Measurements from ENCODE around the gene ANKS6. TPM values are rescaled to one million over a fixed set of nuclear protein-coding genes. Genes with fewer than 3 reads are reported as not detected.

Gene ANKS6
- 4.4 and 14.2 TPM in 2 replicates for total RNA-seq (2014; rRNA removed; shearing (Covaris generic))

DNA sequence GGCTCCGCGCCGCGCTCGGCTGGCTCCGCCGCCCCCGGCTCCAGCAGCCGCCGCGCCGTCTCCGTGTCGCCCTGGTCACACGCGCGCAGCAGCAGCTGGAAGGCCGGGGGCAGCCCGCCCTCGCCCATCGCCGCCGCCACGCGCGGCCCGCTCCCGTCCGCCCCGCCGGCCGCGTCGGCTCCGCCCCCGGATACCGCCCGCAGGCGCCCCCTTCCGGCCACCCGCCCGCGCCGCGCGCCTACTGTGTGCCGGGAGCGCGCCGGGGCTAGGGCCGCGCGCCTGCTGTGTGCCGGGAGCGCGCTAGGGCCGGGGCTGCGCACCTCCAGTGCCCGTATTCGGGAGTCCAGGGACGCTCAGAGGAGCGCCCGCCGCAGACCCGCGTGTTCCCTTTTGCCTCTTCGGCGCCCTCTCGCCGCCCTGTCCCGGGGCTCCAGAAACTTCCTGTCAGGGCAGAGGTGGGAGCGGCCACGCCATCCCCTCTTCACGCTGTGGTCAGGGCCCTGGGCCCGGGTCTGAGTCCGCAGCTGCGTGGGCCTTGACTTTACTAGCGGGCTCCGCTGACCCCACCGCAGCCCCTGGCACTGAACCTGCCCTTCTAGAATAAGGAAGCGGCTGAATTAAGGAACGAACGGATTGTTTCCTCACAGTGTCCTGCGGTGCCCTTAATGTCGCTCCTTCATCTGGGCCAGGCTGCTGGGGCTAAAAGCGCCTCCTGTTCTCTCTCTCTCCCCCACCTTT is at the start of gene ANKS6:
ANKS6 (minus strand) TSS at position 192 of the 738 bp plus-strand sequence; CDS start at position 128, 64 bp downstream.
- DNase-seq (ENCODE audit: low read depth) = peak; percentile 62

GRCh38 chr9:98846081-98846480 is 49.7 kb upstream of the ANKS6 start:
- no peak for DNase-seq (ENCODE audit: low read depth)

DNA sequence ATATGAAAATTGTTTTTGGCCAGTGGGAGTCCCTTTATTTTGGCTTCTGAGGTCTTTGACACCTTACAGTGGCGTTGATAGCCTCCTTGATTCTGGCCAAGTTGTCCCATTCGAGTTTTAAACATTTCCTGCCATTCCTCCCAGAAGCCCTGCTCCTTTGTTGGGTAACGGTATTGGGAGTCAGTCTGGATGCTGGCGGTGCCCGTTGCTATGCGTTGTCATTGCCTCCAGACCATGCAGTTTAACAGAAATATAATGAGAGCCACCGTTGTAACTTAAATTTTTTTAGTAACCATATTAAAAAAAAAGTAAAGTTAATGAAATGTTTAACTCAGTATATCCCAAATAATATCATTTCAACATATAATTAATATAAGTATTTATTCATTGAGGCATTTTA is 46.2 kb upstream of the ANKS6 start:
- no peak for DNase-seq (ENCODE audit: low read depth)

DNA sequence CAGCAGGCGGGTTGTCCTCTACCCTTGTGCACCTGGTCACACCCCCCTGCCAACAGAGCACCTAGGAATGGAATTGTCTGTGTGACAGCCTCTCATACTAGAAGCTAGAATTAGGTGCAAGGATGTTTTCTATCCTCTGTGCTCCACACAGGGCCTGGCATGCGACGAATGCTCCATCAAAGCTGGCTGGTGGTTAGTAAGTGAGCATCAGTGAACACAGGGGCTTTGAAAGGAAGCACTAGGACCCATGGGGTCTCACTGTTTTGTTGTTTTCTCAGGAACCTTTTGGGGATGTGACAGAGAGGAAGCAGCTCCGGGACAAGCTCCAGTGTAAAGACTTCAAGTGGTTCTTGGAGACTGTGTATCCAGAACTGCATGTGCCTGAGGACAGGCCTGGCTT is 43.4 kb upstream of the ANKS6 start:
- DNase-seq (ENCODE audit: low read depth) = no peak

DNA sequence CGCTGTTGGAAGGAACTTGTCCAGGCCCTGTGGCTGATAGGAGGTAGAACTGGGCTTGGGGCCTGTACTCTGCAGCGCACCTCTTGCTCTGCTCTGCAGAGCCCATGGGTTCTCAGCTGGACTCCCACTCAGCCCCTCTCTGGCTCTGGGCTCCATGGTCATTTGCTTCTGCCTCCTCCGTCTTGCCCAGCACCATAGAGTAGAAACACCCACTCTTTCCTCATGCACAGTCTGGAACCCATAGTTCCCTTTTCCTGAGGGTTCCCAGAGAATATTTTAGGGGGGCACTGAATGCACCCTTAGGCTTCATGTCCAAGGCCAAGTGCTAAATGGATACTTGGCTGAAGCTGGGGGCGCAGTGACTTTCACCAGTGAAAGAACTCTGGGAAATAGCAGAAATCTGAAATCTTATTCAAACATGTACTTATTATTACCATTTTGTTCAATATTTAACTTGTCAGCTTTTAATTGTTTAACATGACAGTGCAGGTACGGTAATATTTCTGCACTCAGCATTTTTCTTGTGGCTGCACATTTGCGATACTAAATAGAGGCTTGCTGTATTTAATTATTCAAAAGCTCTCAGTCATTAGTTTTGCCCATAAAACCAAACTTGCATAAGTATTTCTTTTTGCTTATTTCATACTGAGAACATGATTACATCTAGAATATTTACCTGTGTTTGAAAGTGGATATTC is 42.7 kb upstream of the ANKS6 start:
- no peak for DNase-seq (ENCODE audit: low read depth)

DNA sequence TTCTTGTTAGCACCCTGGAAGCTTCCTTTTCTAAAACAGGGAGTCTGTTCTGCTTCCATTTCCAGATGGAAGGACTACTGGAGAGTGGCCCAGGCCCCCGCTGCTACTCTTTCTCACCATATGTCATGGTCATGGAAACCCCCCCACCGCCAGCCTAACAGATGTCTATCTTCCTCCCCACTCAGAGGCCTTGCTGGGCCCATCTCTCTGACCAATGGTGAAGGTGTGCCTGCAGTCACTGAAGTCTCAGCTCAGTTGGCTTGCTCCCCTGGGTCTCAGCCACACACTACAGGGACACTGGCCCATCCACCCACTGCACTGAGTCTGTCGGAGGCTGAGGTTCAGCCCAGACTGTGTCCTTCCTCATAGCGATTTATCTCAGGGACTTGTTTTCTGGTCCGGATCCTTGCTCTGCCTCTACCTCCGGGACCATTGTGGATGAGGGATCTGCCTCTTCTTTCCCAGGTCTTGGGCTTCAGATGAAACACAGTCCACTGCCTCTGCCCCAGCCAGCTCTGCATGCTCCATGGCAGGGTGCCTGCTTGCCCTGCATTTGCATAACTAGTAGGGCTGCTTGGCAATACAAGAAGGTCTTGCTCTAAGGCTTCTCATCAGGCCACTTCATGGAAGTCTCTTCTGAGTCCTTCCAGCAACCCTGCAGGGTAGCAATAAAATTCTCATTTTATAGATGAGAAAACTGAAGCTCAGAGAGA is 42.0 kb upstream of the ANKS6 start:
- DNase-seq (ENCODE audit: low read depth) = no peak

- DNase-seq (ENCODE audit: low read depth) = no peak
Observed at GRCh38 chr9:98837516-98837915, 41.2 kb upstream of the ANKS6 start.

DNA sequence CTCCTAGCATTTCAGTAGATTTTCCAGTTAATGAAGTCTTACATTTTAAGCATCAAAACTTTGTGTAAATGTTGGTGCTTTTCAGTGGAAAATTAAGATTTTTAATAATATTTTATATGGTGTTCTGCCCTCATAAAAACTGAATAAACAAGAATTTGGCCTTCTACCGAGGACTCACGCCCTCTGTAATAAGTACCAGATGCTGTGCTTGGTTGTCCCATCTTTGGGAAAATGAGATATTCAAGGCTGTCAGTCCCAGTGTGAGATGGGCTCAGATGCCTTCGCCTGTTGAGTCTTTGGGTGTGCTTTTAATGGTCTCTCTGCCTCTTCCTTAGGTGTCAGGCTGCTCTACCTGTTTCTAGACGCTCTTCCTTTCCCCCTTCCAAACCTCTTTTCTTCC is 39.9 kb upstream of the ANKS6 start:
- DNase-seq (ENCODE audit: low read depth) = no peak

- DNase-seq (ENCODE audit: low read depth) = peak; percentile 35
Observed at GRCh38 chr9:98834386-98834785, 38.0 kb upstream of the ANKS6 start.

DNA sequence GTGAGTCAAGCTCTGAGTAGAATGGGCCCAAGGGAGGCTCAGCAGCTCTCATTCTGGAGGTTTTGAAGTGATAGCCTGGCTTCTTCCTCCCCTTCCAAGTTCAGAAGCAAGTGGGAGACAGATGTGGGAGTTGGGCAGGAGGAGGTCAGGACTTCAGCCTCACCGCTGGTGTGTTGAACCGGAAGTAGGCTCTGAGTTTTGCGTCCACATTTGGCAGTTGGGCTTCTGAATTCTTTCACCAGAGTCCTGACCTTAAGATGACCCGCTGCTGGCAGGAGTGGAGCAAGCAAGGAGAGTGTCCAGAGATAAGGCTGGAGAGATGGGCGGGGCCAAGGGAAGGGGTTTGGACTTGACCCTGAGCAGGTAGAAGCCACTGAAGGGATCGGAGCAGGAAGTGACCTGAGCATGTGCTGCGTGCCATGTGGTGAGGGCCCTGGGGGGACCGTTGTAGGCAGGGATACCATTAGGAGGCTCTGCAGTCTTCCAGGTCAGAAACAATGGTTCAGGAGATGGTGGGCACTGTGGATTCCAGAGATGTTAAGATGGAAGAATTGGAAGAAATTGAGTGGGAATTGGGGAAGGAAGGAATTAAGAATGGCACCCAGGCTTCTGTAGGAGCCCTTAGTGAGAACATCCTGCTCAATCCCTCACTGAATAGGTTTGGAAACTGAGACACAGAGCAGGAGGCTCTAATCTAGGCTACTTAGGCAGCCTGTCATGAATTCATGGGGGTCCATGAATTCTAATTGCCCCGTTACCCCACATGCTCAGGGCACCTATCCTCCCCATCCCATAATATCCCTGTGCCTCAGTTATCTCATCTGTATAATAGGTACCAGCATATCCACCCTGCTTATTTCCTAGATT is 37.0 kb upstream of the ANKS6 start:
- DNase-seq (ENCODE audit: low read depth) = peak; percentile 15

- DNase-seq (ENCODE audit: low read depth) = no peak
Observed at GRCh38 chr9:98832768-98833089, 36.4 kb upstream of the ANKS6 start.

- DNase-seq (ENCODE audit: low read depth) = no peak
Observed at GRCh38 chr9:98831696-98832095, 35.3 kb upstream of the ANKS6 start.

DNA sequence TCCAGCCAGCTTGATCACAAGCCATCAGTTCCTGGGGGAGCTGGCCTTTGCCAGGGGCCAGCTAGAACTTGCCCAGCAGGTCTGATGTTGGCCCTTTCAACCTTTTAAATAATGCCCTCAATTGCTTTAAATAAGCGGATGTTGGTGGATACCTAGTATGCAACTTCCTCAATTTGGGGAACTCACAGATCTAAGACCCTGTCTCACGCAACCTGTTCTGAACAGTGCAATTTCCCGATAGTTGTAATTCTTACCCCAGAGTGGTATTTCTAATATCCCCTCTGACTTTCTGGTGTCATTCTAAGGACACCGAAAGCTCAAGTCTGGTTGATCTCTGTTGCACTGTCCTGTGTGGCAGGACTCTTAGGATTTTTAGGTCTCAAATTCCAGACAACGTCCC is 34.2 kb upstream of the ANKS6 start:
- no peak for DNase-seq (ENCODE audit: low read depth)

- no peak for DNase-seq (ENCODE audit: low read depth)
Observed at GRCh38 chr9:98829766-98830165, 33.4 kb upstream of the ANKS6 start.

DNA sequence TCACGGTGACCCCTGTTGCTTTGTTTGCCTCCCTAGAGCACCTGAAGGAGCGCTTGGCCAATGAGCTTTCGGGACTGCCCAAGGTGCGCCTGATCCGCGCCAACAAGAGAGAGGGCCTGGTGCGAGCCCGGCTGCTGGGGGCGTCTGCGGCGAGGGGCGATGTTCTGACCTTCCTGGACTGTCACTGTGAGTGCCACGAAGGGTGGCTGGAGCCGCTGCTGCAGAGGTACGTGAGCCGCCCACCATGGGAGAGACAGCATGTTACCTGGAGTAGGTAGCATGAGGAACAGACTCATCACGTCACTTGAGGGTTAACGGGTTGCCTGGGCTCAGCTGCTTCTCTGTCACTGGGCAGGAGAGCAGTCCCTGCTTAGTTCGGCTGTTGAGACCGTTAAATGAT is 30.4 kb upstream of the ANKS6 start:
- no peak for DNase-seq (ENCODE audit: low read depth)

- no peak for DNase-seq (ENCODE audit: low read depth)
Observed at GRCh38 chr9:98825414-98825813, 29.1 kb upstream of the ANKS6 start.

DNA sequence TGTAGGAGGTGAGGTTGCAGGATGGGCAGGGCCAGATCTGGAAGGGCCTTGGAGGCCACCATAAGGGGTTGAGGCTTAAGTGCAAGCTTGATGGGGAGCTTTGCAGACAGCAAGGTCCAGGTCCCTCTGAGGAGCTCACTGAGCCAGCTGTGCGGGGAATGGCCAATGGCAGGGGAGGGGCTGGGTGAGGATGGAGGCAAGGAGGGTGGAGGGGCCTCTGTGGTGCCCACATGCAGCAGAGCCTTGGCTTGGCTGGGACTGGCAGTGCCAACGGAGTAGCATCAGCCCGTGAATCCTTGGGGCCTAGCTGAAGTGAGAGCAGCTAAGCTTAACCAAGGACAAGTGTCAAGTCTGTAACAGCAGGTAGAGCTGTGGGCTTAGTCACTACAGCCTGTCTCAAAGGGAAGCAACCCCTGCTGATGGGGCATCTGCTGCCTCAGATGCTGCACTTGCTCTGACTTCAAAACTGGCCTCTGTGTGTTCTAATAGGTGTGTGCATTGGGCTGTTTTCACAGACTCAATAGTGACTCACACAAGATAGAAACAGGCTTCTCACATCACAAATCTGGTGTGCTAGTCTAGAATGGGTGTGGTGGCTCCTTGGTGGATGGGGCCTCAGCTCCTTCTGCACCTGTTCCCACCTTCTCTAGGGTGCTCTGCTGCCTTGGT is 27.4 kb upstream of the ANKS6 start:
- peak; percentile 8 for DNase-seq (ENCODE audit: low read depth)

GRCh38 chr9:98822661-98823060 is 26.3 kb upstream of the ANKS6 start:
- no peak for DNase-seq (ENCODE audit: low read depth)

DNA sequence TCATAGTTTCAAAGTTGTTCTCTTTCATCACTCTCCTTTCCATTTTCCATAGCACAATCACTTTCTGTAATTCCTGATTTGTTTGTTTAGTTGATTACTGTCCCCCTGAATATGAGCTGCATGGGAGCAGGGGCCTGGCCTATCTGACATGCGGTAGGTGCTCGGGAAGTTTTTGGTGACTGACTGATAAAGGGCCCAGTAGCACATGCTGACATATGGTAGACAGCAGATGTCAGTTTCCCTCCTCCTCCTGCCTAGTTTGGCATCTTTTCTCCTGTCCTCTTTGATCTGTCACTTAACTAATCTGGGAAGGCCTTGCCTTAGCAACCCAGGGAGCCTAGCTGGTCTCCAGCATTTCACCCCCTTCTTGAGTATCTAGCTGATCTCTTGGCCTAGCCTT is 25.5 kb upstream of the ANKS6 start:
- no peak for DNase-seq (ENCODE audit: low read depth)

GRCh38 chr9:98819231-98819630 is 22.9 kb upstream of the ANKS6 start:
- no peak for DNase-seq (ENCODE audit: low read depth)

GRCh38 chr9:98818764-98819163 is 22.4 kb upstream of the ANKS6 start:
- no peak for DNase-seq (ENCODE audit: low read depth)

All from M059J (cell line).